Raji (cell line): Measurements from ENCODE around the gene STS.

Experiments used
- POLR2A ChIP-seq: IDR thresholded peaks from 2 replicates; pipeline ENCODE4 v1.6.1; 2011; ENCODE audit warnings: low read depth, low read length, control low read depth; ENCODE audit not compliant: insufficient read depth

Gene STS

DNA sequence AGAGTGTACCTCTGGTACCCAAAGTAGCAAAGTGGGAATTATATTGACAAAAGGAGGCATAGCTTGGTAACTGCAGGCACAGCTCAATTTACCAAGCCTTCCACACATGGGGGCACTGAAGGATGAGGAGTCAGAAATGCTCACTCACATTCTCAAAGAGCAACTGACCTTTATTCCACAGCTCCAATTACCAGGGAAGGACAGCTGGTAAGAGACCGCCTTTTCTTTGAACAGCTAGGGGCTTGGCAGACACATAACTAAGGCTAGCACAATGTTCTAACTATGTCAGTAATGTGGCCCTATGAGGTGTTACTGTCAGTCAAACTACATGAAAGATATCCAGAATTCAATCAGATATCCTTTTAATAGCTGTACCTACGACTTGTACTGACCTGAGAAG lies 20.5 kb upstream of the STS start:
- TF ChIP-seq POLR2A = no peak

DNA sequence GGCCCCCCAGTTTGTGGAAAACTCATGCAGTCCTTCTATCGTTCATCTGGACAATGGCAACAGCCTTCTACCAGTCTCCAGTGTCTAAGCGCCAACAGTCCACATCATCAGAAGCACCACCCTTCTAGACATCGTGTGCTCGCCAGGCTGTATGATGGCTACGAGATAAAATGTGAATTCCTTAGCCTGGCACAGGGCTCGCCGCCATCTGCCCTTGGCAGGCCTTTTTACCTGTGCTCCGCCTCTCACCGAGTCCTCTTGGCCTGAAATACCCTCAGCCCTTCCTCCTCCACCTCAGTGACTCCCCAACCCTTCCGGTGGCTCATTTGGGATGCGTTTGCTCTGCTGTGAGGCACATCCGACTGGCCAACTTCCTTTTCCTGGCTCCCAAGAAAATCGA lies 15.9 kb upstream of the STS start:
- TF ChIP-seq POLR2A = no peak

DNA sequence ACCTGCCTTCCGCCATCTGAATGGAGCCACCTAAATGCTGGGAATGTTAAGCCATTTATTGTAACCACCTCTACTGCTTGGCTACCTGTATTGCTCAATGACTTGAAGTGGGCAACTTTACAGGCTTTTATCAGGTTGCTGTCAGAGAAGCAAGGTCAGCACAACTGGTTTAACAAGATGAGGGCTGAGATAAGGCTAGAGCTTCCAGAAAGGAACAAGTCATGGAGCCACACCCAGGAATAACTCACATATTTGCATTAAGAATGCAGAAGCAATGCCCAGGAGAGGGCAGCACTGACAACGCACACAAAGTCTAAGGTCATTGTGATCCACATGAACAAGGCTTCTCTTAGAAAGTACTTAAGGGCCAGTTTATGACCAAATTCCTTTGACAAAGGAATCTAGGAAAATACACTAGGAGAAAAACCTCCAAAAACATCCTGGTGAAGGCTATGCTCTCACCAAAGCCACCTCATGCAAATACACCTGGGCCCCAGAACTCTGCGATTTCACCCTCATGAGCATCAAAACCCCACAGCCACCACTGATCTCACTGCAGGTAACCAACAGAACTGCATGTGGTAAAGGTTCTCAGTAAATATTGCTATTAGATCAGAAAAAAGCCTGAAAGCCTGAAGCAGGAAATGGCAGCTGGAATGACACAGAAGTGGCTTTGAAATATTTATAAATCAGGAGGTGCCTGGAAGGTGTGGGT lies 15.0 kb upstream of the STS start:
- no peak for TF ChIP-seq POLR2A

DNA sequence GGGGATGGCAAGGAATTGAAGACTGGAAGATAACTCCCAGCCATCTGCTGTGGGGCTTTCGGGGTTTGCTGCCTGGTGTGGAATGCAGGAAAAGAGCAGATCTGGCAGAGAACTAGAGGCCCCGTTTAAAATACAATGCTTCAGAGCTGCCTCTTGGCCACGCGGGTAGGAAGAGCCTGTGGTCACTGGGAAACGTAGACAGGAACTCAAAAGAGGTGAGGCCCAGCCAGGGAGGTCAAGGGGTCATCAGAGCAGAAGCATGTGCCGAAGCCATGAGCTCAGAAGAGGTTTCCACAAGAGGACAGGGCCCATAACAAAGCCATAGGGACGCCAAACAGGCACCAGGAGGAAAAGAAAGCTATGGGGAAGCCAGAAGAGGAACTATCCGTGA lies 14.5 kb upstream of the STS start:
- TF ChIP-seq POLR2A = no peak

DNA sequence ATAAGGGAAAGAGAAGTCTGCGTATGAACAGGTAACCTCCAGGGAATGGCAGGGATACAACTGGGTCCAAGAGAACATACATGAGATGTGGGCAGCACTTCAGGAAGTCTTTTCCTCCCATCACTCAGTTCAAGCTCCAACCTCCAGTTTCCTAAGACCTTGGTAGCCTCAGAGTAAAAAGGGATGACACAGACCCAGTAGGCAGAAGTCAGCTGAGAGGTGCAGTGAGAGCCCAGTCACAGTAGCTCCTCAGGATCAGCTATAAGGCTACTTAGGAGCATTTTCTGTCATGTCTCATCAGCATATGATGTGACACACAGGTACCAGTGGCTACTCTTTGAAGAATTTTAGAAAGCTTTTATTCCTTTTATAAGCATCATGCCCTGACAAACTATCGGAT lies 12.5 kb upstream of the STS start:
- TF ChIP-seq POLR2A = no peak

DNA sequence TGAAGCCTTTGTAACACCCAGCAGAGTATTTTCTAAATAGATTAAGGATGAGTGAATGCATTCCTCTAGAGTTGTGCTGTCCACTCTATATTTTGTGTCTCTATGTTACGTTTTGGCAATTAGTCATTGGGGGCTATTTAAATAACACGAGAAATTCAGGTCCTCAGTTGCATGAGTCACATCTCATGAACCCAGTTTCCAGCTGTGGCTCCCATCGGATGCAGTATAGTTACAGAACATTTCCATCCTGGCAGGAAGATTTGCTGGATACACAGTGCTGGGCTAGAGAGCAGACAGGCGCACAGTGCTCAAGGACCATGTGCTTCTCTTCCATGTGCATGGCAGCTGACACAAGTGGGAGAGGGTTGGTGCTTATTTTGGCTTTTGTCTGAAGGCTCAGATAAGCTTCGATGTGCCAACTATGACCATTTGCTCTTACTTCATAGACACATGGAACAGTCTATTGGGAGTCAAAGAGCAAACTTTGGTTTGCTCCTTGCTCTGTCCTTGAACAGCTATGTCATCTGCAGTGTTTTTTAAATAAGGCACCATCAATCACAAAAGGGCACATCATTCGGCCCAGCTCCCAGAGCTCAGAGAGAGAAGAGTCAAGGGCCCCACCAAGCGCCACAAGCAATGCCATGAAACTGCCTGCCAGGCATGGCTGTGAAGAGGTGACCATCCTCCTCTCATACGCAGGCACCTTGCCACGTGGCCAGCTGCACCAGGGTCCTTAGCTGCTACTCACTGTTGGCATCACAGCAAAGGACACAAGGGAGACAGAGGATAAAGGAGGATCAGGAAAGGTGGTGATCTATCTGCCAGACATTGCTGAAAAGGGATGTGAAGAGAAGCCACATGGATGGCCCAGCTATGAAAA lies 8.1 kb upstream of the STS start:
- TF ChIP-seq POLR2A = no peak

DNA sequence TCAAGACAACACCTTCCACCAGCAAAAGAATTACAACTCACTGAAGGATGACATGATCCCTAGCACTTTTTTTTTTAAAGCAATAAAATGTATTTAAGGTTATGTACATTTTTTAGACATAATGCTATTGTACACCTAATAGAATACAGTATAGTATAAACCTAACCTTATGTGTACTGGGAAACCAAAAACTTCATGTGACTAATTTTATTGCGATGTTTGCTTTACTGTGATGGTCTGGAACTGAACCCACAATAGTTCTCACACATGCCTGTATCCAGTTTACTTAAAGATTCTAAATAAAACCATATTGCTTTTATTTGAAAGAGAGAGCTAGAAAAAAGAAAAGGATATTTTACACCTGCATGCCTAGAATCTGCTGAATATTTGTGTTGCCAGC lies 4.4 kb upstream of the STS start:
- no peak for TF ChIP-seq POLR2A

DNA sequence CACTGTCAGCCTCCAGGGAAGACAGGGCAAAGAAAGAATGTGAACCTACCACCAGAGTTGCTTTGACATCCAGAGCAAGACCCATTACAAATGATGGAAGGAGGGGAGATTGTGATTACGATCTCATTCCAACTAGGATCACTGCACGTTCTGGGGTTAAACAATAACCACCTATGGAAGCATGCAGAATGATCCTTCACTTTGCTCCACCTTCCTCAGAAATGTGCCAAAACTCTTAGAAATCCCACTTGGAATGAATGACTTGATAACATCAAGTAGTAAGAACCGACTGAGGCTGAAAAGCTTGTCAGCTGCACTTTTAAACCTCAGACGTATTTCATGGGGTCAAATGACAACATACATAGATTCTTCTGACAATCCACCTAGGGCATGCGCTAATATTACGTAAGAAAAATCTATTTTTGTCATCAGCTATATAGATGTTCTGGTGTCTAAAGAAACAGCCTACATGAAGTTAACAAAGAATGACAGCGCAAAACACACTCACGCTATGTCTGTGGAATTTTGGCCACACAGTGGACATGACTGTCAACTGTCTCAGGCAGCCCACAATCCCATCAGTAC lies 3.5 kb upstream of the STS start:
- TF ChIP-seq POLR2A = no peak

DNA sequence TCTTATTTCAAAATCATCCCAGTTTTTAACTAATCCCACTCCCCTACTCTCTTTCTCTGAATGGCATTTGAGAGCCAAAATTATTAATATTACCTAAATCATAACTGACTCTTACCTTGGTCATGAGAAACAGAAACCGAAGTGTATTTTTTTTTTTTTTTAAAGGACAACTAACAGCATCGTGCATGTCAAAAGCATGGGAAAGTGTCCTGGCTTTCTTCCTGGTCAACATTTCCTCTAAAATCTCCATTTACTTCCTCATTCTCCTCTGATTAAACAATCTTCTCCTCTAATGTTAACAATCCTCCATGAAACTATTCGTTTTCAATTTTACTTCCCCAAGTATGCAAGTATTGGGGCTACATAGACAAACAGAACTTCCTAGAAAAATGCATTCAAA lies 2.1 kb upstream of the STS start:
- no peak for TF ChIP-seq POLR2A

DNA sequence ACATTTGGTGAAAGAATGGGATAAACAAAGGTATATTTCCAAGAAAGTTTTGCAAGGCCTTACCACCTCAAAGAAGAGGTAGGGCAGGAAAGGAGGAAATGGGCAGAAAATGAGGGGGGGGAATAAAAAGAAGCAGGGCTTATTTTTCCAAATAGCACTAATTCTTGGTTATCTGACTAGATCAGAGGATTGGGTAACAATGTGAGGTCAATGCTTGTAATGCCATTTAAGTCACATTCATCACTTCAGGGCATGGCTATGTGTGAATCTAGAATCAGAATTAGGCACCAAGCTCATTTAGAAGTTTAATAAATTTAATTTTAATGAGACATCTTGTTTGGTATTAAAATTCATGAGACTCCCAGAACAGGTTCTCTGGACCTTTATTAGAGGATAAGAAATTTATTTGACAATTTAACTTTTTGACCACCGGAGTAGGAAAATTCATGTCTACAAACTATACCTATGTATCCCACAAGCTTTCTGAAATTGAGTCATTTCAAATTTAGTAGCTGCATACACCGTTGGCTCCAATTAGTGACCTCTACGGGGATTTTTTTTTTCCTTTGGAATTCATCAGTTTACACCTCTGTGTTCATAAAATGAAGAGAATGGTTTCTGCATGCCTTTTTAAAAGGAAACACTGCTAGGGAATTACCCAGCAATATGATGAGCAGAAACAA lies 1.4 kb upstream of the STS start:
- TF ChIP-seq POLR2A = no peak

DNA sequence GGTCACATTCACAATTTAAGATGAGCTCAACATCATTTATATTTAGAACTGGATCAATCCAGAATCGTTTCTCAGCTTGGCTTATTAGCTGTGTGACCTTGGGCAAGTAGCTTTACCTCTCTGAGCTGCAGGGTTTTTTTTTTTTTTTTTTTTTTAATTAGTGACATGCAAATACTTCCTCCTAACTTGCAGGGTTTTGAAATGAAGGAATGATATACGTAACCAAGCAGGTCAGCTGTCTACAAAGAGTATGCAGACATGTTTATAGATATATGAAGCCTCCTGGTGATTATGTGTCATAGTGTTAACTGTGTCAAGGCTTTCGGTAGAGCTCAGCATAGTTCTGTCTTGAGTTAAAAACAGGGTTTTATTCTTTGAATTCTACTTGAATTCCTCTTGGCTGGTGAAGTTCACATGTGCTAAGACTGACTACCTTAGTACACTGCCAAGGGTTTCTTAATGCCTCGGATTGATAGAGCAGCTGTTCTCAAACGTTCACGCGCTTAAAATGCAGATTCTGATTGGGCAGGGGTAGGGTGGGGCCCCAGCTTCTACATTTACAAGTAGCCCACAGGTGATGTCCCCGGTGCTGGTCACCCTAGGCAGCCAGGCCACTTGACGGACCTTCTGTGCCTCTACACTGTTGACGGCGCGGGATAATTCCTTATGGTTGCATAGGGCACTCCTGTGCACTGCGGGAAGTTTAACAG lies 654 bp upstream of the STS start:
- no peak for TF ChIP-seq POLR2A

DNA sequence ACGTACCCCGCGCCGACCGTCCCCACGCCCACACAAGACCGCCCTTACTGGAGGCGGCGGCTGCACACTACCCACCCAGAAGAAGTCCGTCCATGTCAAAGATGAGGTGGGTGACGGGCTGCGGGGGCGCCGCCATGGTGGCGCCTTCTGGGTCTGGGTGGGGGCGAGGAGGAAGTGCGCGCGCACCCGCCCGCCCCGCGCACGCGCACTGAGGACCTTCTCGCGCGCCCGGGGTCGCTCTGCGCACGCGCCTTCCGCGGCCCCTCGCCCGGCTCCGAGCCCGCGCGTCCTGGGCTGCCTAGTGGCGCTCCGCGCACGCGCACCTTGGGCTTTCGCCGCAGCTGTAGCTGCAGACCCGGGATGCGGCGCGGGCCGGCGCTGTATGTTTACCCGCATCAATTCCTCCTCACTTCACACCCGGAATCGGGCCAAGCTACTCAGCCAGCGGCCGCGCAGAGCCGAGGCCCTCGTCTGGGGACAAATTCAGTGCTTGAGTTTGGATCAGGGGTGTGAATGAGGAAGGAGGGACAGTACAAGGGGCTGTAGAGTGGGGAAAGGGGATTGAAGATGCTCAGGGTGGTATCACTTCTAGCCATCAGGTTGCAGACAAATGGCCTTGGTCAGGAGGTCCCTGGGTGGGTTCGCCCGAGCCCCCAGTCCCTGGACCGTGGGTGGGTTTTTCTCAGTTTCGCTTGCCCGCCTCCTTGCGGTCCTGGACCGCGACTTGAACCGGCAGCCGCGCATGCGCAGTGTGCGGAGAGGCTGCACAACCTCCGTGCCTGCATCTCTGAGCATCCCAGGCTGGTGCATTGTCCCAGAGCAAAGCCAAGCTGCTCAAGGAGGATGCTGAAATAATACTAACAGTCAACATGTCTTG lies 704 bp downstream of the STS start, which contains the start of gene PUDP:
Gene PUDP (minus strand): TSS at position 176 of the 877 bp plus-strand sequence. CDS start 40 bp downstream, at position 136.
- peak; percentile 66 for TF ChIP-seq POLR2A

DNA sequence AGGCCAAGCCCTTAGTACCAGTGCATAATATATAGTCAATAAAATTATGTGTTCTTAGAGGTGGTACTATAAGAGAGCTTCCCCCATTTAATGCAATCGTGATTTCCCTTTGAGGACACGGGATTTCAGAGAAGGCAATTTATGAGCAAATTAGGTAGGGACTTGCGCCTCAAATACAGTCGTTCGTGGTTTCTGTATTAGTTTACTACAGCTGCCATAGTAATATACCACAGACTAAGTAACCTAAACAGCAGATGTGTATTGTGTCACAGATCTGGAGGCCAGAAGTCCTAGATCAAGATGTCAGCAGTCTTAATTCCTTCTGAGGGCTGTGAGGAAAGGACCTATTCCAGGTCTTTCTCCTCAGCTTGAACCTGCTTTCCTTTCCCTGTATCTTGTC lies 1.9 kb downstream of the STS start:
- TF ChIP-seq POLR2A = no peak

DNA sequence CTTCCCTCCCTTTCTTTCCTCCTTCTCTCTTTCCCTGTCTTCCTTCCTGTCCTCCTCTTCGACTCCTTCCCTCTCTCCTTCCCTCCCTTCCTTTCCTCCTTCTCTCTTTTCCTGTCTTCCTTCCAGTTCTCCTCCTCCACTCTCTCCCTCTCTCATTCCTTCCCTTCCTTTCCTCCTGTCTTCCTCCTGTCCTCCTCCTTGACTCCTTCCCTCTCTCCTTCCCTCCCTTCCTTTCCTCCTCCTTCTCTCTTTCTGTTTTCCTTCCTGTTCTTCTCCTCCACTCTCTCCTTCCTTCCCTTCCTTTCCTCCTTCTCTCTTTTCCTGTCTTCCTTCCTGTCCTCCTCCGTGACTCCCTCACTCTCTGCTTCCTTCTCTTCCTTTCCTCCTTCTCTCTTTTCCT lies 5.7 kb downstream of the STS start:
- TF ChIP-seq POLR2A = no peak
